HG03439 (cell line): ENCODE measurements around the gene LYRM9.
"Not testable (repeated sequence)": the region's sequence is repeated elsewhere in the genome, so short reads cannot be mapped to it uniquely, and the experiment has no call there.

Experiments
- ATAC-seq: cut with Tn5 transposase; IDR thresholded peaks from one replicate; pipeline ENCODE4 v1.9.1; 2021; ENCODE audit warnings: mild to moderate bottlenecking, moderate library complexity; ENCODE audit not compliant: unreplicated experiment

Gene LYRM9

GRCh38 chr17:27892866-27893769 is at the start of gene LYRM9:
TSS of gene LYRM9 (minus strand) at chr17:27893365. CDS start at chr17:27882694, 10,671 bp downstream.
- peak; percentile 88 for ATAC-seq

- no peak for ATAC-seq
Observed at GRCh38 chr17:27940503-27941428, 47.6 kb upstream of the LYRM9 start.

- no peak for ATAC-seq
Observed at GRCh38 chr17:27939474-27940465, 46.6 kb upstream of the LYRM9 start.

- ATAC-seq: no peak
Observed at GRCh38 chr17:27938864-27939263, 45.7 kb upstream of the LYRM9 start.

GRCh38 chr17:27938241-27938640 is 45.1 kb upstream of the LYRM9 start:
- no peak for ATAC-seq

GRCh38 chr17:27937025-27937546 is 43.9 kb upstream of the LYRM9 start:
- ATAC-seq: no peak

GRCh38 chr17:27930000-27930399 is 36.8 kb upstream of the LYRM9 start:
- no peak for ATAC-seq

- ATAC-seq: no peak
Observed at GRCh38 chr17:27928587-27928986, 35.4 kb upstream of the LYRM9 start.

GRCh38 chr17:27927781-27928180 is 34.6 kb upstream of the LYRM9 start:
- no peak for ATAC-seq

GRCh38 chr17:27921599-27921998 is 28.4 kb upstream of the LYRM9 start:
- no peak for ATAC-seq

GRCh38 chr17:27921077-27921476 is 27.9 kb upstream of the LYRM9 start:
- no peak for ATAC-seq

GRCh38 chr17:27920569-27920968 is 27.4 kb upstream of the LYRM9 start:
- no peak for ATAC-seq

- ATAC-seq: no peak
Observed at GRCh38 chr17:27919079-27919478, 25.9 kb upstream of the LYRM9 start.

- no peak for ATAC-seq
Observed at GRCh38 chr17:27918498-27918897, 25.3 kb upstream of the LYRM9 start.

GRCh38 chr17:27917000-27917399 is 23.8 kb upstream of the LYRM9 start:
- no peak for ATAC-seq

- ATAC-seq: no peak
Observed at GRCh38 chr17:27915709-27916108, 22.5 kb upstream of the LYRM9 start.

GRCh38 chr17:27914382-27914781 is 21.2 kb upstream of the LYRM9 start:
- ATAC-seq: no peak

- ATAC-seq: no peak
Observed at GRCh38 chr17:27912964-27913363, 19.8 kb upstream of the LYRM9 start.

- ATAC-seq: not testable (repeated sequence)
Observed at GRCh38 chr17:27912299-27912698, 19.1 kb upstream of the LYRM9 start.

- no peak for ATAC-seq
Observed at GRCh38 chr17:27907976-27908558, 14.9 kb upstream of the LYRM9 start.
